ENCODE results near the gene HYI.

DNA sequence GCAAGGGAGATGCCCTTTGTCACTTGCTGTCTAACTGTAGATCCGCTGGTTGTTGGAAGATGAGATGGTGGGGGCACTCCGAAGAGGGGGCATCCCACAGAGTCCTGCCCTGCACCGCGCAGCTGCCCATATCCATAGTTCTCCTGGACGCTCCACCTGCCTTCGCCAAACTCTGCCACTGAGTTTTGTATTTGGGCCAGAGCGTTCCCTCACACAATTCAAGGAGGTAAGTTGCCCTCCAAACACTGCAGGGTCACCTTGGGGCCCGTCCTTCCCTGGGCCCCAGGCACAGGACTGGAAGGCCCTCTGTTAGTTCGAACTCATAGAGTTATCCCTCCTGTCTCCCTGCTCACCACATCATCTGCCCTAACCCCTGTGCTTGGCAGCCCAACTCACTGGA lies 22.1 kb downstream of the HYI start:
- TF ChIP-seq POLR2A (IDR thresholded peaks at IDR 0.05; ENCODE audit: low read depth, low read length) (no peak), POLR2AphosphoS5 (IDR thresholded peaks at IDR 0.05; ENCODE audit: low read depth, low read length) (no peak), SPI1 (IDR thresholded peaks at IDR 0.05; ENCODE audit: low read depth, low read length) (no peak), TAF1 (IDR thresholded peaks at IDR 0.05; ENCODE audit: low read depth, low read length) (no peak), POU2F2 (IDR thresholded peaks at IDR 0.05; ENCODE audit: low read depth, low read length) (no peak), PAX5 (IDR thresholded peaks at IDR 0.05; ENCODE audit: insufficient read depth, low read length, severe bottlenecking) (no peak)

All from GM12891 (cell line).